ENCODE results near the gene MICAL3.

Gene MICAL3

DNA sequence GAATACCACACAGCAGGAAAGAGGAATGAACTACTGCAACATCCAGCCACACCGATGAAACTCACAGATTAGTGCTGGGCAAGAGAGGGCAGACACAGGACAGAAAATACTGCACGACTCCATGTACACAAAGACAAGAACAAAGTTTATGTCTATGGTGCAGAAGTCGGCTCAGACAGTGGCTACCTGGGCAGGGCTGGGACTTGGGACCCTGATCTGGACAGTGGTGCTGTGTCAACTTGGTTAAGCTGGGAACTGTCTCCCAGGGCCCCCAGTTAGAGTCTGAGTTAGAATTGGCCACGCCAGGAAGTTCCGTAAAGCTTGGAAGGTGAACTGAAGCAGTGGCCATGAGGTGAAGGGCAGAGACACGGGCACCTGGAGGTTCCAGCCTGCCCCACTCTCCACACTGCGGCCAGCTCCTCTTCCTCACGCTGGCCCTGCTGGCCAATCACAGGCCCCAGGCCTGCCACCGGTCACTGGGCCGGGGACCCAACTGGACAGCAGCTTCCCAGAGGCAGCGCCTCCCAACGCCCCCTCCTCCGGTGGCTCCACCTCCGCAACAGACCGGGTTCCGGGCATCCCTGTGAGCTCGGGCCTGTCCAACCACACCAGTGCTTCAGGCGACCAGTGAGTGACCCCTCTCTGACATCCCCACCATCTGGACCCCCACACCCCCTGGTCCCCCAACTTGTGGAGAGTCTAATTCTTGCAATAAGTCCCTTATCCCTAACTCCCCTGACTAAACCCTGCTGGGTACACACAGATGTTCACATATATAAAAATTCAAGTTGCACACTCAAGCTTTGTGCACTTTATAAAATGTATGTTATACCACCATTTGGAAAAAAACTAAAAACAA, 93.7 kb downstream of the MICAL3 start:
- DNase-seq (ENCODE audit: low read depth in 2 of 2) = no peak

DNA sequence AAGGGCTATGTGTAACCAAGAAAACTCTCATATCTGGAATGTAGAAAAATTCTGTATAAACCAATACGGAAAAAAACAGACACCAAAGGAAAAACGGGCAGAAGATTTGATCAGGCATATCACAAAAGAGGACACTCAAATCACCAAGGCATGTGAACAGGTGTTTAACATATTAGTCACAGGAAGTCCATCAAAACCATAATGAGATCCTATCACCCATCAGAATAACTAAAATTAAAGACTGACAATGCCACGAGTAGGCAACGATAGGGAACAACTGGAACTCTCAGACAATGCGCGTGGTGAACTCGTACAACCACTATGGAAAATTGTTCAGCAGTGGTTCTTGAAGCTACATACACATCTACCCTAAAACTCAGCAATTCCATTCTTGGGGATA, 94.5 kb downstream of the MICAL3 start:
- no peak for DNase-seq (ENCODE audit: low read depth in 2 of 2)

- no peak for DNase-seq (ENCODE audit: low read depth in 2 of 2)
These were observed 96.0 kb downstream of the MICAL3 start for GRCh38 chr22:17928391-17928790.

DNA sequence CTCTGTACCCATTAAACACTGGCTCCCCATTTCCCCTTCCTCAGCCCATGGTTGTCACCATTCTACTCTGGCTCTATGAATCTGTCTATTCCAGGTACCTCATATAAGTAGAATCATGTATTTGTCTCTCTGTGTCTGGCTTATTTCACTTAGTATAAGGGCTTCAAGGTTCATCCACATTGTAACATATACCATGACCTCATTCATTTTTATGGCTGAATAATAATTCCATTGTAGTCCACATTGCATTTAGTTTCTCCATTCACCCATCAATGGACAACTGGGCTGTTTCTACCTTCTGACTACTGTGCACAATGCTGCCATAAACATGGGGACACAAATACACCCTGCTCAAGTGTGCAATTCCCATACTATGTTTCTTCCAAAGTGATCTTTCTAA, 97.3 kb downstream of the MICAL3 start:
- DNase-seq (ENCODE audit: low read depth in 2 of 2) = no peak

- DNase-seq (ENCODE audit: low read depth in 2 of 2) = no peak
These were observed 97.8 kb downstream of the MICAL3 start for GRCh38 chr22:17926516-17926915.

GRCh38 chr22:17925431-17925841, 98.9 kb downstream of the MICAL3 start:
- no peak for DNase-seq (ENCODE audit: low read depth in 2 of 2)

- no peak for DNase-seq (ENCODE audit: low read depth in 2 of 2)
These were observed 99.5 kb downstream of the MICAL3 start for GRCh38 chr22:17924735-17925364.

DNA sequence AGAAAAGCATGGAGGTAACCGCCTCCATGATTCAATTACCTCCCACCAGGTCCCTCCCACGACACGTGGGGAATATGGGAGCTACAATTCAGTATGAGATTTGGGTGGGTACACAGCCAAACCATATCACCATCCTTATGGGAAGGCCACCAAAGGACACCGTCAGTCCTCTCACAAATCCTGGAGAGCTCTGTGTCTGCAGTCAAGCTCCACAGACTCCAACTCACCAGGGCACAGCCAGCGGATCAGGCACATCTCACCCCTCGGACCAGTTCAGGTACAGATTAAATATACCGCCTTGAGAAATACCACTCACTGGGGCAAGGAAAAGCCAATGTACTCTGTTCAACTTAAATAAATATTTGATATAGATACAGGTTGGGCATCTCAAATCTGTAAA, 100.3 kb downstream of the MICAL3 start:
- DNase-seq (ENCODE audit: low read depth in 2 of 2) = no peak

- DNase-seq (ENCODE audit: low read depth in 2 of 2) = no peak
These were observed 101.1 kb downstream of the MICAL3 start for GRCh38 chr22:17922925-17923903.

DNA sequence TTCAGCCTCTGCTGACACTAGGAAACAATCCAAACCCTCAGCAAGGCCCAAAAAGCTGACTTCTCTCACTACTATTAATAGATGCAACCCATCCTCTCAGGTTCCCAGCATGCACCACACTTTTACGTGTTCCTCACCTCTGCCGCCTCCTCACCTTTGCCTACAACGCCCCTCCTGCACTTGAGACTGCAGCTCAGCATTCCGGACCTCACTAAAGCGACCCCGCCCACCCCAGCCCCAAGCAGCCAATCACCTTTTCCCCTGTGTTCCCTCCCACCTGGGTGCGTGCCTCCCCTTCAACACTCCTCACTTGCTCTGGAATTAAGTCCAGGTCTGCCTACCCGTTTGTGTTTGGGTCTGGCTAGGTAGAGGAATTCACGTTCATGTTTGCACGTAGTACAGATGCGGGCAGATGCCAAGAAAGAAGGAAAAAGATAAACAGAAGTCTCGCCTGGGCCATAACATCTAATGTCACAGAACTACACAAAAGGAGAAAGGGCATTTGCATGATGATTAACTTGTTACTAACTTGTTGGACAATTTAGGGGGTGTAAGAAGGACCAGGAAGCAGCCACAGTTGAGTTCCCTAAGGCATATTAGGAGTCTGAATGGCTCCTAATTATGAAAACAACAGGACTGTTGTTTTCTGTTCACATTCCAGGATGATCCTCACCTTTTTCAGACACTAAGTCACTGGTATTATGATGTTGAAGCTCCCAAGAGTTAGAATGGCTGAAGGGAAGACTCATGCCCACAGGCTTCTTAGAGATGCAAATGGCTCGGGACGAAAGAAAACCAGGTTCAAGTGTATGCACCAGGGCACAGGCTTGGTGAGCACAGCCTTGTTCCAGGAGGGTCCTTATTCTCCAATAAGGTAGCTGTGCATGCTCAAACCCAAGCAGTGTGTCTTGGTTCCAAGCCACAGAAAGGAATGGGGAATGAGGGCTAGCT, 102.2 kb downstream of the MICAL3 start:
- DNase-seq (ENCODE audit: low read depth in 2 of 2) = no peak

- no peak for DNase-seq (ENCODE audit: low read depth in 2 of 2)
These were observed 103.2 kb downstream of the MICAL3 start for GRCh38 chr22:17920992-17921650.

- no peak for DNase-seq (ENCODE audit: low read depth in 2 of 2)
These were observed 104.2 kb downstream of the MICAL3 start for GRCh38 chr22:17920145-17920605.

DNA sequence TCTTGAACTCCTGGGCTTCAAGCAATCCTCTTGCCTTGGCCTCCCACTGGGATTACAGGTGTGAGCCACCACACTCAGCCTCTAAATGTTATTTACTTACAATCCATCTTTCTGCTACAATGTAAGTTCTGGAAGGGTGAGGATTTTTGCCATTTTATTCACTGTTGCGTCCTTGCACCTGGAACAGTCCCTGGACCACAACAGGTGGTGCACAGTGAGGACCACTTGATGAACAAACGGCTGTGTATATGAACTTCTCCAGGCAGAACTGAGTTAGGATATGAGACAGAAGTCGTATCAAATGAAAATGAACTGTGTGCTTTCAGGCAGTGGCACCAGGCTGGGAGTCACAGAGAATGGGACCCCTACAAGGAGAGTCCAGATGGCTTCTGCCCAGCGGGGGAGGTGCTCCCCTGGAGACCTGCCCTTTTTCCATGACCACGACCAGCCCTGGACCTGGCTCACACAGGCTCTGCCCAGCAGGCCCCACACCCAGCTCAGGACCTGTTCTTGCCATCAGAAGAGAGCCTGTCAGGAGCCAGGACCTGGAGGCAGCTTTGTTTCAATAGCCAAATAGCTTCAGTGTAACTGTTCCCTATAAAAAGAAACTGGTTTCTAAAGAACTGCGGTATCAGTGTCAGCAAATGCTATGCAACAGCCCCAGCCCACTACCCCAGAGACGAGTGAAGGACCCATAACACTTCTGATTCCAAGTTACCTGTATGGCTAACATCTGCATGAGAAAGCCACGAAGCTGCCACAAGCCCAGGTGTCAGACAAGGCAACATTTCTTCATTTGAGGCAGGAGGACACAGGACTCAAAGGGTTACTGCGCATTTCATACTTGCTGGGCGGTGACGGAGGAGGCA, 104.9 kb downstream of the MICAL3 start:
- no peak for DNase-seq (ENCODE audit: low read depth in 2 of 2)

GRCh38 chr22:17918840-17919239, 105.5 kb downstream of the MICAL3 start:
- DNase-seq (ENCODE audit: low read depth in 2 of 2) = no peak

- no peak for DNase-seq (ENCODE audit: low read depth in 2 of 2)
These were observed 106.8 kb downstream of the MICAL3 start for GRCh38 chr22:17917490-17917983.

- no peak for DNase-seq (ENCODE audit: low read depth in 2 of 2)
These were observed 108.0 kb downstream of the MICAL3 start for GRCh38 chr22:17916226-17916889.

- no peak for DNase-seq (ENCODE audit: low read depth in 2 of 2)
These were observed 108.7 kb downstream of the MICAL3 start for GRCh38 chr22:17915676-17916075.

- DNase-seq (ENCODE audit: low read depth in 2 of 2) = no peak
These were observed 109.2 kb downstream of the MICAL3 start for GRCh38 chr22:17915188-17915587.

DNA sequence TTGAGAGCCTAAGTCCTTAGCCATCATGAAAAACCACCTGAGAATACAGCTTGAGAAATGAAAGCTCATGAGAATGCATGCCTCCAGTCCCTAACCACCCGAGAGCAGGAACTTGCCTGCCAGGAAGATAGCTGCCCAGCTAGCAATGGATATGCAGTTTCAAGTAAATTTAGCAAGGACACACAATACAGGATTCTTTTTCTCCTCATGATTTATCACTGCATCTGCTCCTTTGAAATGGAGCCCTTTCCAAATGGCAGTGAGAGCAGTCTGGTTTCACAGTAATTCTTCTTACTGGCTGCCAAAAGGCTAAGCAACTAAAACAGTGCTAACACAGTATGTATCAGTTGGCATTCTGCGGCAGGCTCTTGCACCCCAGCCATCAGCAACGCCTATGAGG, 109.9 kb downstream of the MICAL3 start:
- no peak for DNase-seq (ENCODE audit: low read depth in 2 of 2)

All from stimulated activated CD4-positive, alpha-beta T cell treated with anti-CD3 and anti-CD28 coated beads, Interleukin-1b, Interleukin-23, amount 100 ng/mL, for 4 hours (primary cell).